Globus pallidus (tissue), 1 donor: ENCODE results near the gene JMJD8.
"Not testable (repeated sequence)": the region's sequence is repeated elsewhere in the genome, so short reads cannot be mapped to it uniquely, and the experiment has no call there.

Experiments used
- DNase-seq: peaks from one replicate; pipeline ENCODE4 v3.0.0-alpha.2; 2015; ENCODE audit warnings: low spot score

Gene JMJD8

DNA sequence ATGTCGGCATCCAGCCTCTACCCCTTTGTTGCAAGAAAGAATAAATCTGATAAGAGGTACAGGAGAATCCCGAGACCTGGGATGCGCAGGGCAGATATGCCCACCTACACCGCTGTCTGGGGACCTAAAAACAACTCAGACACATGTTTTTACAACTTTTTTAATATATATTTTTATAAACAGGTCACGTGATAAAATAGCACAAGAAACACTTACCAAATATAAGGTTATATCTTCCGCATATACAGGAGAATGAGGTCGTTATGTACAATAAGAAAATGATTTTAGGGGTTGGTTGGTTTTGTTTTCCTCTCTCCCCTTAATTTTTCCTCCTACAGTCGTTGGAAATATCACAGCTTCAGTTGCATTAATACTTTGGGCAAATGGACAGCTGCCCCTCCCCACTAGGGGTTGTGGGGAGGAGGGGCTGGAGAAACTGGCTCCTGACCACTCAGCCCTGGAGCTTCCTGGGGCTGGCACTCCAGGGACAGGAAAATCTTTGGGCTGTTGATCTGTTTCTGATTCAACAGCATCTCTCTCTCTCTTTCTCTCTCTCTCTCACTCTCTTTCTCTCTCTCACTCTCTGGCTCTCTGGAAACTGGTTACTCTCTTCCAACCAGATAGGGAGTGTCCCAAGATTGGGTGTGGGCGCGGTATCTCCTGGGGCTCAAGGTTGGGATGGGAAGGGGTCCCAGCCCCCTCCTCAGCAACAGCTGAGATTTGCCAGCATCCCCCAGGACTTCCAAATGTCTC is 8.4 kb upstream of the JMJD8 start:
- DNase-seq, result no peak

DNA sequence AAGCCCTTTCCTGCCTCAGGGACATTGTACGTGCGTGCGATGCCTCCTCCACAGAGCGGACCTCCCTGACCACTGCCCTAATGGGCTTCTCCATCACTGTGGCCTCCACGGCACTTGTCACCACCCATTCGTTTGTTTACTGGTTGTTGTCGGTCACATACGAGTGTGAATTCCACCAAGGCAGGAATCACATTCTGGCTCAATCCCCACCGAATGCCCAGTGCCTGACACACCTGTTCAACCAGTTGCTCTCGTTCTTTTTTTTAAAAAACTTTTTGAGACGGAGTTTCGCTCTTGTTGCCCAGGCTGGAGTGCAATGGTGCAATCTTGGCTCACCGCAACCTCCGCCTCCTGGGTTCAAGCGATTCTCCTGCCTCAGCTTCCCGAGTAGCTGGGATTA is 7.1 kb upstream of the JMJD8 start:
- DNase-seq, result not testable (repeated sequence)

DNA sequence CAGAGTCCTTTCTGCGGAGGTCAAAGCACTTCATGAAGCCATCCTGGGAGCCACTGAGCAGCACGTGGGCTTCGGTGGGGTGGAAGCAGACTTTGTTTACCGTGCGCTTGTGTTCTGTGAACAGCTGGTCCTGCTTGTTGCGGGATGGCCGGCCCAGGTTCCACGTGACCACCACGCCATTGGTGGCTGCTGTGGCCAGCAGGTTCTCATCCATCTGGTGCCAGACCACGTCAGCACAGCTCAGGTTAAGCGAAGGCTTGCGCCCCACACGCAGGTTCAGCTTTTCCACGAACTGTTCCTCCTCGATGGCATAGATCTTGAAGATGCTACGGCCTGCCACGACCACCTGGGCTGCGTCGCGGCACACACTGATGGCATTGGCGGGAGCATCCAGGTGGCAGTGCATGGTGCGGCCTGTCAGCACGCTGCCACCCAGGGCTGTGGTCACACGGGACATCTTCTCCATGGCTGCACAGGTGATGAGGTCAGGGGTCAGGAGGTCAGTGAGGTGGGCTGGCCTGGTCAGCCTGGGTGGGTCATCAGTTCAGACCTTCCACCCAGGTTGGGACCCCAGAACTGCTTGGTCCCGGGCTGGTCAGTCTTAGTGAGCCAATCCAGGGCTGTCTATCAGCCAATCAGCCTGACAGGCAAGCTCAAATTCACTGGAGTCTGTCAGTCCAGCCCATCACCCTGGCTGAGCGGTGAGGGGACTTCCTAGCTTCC is 5.2 kb upstream of the JMJD8 start:
- DNase-seq, result no peak

DNA sequence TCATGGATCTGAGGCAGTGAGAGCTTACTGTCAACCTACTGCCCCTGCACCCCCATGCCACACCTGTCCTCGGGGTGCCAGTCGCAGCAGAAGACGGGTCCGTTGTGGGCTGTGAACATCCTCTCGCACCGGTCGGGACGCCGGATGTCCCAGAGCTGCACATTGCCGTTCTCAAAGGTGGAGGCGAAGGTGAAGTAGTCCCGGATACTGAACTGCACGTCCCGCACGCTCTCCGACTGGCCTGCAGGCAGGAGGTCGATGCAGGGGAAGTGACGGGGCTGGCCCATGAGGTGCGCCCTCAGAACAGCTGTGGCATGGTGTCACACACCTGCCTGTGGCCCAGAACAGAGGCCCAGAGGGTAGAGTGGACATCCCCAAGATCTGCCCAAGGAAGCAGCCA is 3.4 kb upstream of the JMJD8 start:
- no peak for DNase-seq

DNA sequence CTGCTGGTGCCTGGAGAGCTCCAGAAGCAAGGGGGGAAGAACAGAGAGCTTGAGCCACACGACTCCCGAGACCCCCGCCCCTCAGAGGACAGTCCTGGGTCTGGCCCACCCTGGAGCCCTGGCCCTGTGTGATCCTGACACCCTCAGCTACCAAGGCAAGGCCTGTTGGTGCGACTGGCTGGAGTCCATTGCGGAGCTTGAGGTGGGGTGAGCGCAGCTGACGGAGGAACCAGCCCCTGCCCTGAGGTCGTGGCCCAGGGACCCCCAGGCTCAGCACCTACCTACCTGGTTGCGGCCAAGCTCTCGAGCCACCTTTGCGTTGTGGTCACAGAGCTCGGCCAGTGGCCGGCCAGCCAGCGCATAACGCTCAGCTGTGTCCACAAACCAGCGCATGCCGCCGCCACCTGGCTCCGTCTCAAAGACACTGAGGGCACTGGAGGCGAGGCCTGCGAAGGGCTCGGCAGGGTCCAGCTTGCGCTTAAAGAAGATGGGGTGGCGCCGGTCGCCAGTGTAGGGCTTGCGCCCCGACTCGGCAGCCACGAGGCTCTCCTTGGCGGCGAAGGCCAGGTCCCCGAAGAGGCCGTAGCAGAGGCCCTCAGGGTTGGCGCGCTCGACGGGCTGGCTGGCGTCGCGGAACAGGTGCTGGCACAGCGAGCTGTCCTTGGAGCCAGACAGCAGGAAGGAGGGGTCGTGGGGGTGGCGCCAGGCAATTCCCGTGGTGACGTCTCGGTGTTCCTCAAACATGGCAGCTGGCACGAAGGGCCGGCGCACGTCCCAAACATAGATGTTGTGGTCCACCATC is 2.5 kb upstream of the JMJD8 start:
- DNase-seq, result no peak

DNA sequence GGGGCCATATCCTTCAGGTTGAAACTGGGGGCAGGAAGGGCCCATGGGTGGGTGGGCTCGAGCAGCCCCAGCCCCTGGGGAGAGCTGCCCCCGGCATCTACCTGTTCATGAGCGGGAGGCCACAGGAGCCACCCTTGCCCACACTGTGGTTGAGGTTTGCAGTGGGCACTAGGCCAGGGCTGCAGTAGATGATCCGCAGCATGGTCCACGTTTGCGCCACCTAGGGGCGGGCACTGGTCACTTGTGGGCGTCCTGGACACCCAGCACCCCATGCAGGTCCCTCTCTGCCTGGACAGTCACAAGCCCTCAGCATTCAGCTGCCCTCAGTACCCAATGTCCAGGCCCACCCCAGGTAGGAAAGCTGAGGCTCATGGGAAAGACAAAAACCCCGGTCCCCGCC is 1.8 kb upstream of the JMJD8 start:
- no peak for DNase-seq

DNA sequence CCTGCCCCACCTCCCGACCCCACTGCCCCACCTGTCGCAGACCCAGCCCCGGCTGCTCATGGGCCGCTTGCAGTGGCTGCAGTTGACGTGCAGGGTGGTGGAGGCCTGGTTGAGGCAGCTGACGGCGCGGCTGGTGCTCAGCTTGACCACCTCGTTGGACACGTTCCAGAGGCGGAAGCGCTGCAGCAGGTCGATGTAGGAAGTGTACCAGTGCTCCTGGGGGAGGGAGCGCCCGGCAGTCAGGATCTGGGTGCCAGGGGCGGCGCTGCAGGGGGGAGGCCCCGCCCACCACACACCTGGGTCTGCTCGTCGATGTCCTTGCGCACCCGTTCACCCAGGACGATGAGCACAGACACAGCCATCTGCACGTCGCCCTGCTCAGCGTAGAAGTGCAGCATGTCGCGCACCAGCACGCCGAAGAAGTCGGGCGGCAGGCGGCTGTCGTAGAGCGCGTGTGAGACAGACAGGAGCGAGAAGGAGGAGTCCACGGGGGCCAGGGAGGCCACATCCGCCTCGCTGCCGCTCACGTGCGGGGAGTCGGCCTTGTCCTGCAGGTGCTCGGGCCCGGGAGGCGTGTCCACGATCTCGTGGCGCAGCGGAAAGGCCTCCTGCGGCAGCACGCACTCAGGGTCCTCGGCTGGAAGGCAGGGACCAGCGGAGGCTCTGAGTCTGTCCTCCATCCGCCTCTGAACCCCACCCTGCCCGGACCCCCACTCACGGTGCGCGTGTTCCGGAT is 995 bp upstream of the JMJD8 start:
- DNase-seq, result no peak

DNA sequence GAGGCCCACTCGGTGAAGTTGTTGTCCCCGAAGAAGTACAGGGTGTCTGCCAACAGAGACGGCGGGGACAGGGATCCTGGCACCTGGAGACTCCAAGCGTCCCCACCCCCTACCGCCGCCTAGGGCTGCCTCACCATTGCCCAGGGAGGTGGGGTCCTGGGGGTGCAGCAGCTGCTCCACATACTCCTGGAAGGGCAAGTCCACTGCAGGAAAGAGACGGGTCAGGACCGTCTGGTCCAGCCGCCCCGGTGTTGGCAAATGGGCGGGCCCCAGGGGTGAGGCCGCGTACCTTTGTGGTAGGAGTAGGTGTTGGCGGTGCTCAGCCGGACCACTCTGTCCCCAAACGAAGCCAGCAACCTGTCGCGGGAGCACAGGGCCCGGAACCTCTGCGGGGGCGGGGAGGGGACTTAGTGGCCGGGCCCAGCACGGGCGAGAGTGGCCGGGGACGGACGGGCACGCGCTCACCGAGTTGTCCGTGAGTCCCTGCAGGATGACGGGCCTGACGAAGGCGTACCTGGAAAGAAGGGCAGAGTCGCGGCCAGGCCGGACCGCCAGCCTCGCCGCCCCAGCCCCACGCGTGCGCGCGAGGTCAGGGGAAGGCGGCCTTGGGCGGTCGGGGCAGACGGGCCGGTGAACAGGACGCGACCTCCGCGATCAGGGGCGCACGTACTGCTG is 601 bp downstream of the JMJD8 start:
- no peak for DNase-seq

DNA sequence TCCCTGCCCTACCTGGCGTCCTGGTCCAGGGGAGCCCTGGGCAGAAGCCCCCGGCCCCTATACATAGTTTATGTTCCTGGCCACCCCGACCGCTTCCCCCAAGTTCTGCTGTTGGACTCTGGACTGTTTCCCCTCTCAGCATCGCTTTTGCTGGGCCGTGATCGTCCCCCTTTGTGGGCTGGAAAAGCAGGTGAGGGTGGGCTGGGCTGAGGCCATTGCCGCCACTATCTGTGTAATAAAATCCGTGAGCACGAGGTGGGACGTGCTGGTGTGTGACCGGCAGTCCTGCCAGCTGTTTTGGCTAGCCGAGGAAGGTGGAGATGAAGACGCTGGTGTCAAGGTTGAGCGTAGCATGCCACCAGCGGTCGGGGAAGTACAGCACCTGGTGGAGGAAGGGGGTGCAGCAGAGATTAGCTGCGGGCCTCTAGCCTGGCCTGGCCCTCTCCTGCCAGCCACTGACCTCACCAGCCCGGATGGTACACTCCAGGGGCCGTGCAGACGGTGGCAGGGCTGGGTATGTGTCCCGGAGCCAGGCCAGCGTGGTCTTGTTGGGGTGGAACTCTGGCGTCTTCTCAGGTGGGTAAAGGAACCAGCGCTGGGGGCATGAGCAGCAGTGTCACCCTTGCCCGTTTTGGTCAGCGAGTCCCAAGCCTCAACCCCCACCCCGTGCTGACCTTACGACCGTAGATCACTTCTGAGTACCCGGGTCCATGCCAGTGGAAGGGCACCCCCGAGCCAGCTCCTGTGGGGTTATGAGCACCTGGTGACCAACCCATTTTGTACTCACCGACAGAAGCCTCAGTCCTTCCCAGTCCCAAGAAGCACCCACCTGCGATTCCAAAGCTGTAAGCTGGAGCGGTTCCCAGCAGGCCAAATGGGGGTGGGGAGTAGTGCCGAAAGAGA is 1.4 kb downstream of the JMJD8 start:
- DNase-seq, result no peak

DNA sequence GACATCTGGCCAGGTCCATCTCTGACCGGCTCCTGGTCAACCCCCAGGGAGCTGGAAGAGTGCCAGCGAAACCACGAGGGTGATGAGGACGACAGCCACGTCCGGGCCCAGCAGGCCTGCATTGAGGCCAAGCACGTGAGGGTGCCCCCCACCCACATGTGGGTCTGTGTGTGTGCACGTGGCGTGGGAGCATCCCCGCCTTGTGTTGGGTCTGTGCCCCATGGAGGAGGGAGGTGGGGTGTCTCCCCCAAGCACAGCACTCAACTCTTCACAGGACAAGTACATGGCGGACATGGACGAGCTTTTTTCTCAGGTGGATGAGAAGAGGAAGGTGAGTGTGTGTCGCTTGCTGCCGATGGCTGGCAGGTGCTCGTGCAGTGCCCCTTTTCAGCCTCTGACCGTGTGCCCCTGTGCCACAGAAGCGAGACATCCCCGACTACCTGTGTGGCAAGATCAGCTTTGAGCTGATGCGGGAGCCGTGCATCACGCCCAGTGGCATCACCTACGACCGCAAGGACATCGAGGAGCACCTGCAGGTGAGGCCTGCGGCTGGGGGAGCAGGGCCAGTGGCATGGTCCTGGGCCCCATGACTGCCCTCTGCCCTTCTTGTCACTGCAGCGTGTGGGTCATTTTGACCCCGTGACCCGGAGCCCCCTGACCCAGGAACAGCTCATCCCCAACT is 2.2 kb downstream of the JMJD8 start:
- DNase-seq, result no peak

DNA sequence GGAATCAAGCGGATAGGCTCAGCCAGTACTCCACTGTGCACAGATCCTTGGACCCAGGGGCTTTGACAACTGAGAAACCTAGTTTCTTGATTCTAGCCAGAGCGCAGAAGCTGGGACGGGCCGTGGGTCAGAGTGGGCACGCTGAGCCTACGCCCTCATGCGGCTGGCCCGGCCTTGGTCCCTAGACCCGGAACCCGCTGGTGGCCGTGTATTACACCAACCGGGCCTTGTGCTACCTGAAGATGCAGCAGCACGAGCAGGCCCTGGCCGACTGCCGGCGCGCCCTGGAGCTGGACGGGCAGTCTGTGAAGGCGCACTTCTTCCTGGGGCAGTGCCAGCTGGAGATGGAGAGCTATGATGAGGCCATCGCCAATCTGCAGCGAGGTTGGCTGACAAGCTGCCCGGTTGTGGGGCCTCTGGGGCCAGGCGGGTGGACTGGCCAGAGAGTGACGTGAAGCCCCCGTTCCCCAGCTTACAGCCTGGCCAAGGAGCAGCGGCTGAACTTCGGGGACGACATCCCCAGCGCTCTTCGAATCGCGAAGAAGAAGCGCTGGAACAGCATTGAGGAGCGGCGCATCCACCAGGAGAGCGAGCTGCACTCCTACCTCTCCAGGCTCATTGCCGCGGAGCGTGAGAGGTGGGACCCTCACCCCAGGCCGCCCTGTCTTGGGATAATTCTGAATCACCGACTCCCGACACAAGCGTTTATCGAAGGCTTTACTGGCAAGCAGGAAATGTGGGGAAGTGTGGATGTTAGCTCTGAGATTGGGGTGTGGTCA is 3.0 kb downstream of the JMJD8 start:
- no peak for DNase-seq

DNA sequence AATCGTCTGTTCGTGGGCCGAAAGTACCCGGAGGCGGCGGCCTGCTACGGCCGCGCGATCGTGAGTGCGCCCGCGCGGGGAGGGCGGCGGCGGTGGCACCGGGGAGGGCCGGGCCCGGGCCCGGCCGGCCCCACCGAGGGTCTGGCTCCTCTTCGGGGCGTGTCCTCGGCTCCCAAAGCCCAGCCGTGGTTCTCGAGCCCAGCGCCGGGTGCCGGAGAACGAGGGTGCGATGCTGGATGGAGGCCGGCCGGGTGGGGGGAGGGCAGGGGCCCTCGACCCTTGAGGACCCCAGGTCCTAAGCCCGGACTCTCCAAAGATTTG is 3.5 kb downstream of the JMJD8 start:
- DNase-seq, result no peak

DNA sequence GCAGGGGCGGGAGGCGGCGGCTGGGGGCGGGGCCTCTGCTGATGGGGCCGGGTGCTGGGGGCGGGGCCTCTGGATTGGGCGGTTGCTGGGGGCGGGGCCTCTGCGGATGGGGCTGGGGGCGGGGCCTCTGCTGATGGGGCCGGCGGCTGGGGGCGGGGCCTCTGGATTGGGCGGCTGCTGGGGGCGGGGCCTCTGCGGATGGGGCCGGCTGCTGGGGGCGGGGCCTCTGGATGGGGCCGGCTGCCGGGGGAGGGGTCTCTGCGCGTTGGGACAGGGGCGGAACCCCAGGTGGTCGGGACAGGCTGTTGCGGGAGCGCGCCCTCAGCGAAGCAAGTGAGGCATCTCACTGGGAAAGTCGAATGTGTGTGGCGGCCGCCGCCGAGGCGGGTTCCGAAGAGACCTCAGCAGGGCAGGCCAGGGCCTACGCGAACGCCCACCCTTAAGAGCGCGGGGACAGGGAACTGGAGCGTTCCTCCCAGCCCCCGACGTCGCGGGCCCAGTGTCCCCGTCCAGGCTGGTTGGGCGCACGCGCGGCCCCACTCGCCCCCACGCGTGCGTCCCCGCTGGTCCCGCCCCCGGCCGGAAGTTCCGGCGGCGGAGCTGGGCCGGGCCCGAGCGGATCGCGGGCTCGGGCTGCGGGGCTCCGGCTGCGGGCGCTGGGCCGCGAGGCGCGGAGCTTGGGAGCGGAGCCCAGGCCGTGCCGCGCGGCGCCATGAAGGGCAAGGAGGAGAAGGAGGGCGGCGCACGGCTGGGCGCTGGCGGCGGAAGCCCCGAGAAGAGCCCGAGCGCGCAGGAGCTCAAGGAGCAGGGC is 4.1 kb downstream of the JMJD8 start, which contains the start of gene STUB1:
TSS of gene STUB1 (plus strand) at position 597 of the 811 bp plus-strand sequence. CDS start at position 713, 116 bp downstream.
- peak; percentile 85 for DNase-seq

DNA sequence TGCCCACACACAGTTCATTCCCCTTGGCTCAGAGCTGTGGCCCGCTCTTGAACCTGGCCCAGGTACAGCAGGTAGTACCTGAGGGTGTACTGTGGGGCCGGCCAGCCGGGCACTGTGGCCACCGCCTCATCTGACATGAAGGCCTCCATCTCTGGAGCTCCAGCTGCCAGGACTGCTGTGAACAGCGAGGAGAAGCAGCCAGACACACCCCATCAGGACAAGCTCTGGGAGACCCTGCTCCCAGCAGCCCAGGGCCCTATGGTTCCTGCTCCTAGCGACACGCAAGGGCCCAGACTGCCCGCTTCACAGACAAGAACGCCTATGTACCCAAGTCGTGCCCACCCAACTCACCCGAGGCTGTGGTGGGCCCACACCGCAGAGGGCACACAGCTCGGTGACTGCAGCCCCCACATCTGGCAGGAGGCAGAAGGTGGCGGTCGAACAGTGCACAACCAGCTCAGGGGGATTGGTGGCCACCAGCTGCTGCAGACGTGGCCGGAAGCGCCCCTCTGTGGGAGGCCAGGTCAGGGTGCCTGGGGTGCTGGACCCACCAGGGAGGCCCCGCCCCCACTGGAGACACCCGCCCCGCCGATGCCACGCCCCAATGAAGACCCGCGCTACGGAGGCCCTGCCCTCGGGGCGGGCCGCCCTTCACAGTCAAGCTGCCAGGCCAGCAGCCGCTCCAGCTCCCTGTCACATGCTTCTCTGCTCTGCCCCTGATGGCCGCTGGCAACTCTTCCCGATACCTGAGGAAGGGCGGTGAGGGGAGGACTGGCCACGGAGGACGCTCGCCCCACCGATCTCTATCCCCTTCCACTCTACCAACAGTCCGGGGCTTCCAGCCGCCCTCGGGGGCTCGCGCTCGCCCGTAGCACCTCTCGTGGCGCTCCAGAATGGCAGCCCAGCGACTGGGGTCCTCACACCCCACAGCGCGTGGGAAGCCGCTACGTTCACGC is 5.0 kb downstream of the JMJD8 start:
- peak; percentile 69 for DNase-seq

DNA sequence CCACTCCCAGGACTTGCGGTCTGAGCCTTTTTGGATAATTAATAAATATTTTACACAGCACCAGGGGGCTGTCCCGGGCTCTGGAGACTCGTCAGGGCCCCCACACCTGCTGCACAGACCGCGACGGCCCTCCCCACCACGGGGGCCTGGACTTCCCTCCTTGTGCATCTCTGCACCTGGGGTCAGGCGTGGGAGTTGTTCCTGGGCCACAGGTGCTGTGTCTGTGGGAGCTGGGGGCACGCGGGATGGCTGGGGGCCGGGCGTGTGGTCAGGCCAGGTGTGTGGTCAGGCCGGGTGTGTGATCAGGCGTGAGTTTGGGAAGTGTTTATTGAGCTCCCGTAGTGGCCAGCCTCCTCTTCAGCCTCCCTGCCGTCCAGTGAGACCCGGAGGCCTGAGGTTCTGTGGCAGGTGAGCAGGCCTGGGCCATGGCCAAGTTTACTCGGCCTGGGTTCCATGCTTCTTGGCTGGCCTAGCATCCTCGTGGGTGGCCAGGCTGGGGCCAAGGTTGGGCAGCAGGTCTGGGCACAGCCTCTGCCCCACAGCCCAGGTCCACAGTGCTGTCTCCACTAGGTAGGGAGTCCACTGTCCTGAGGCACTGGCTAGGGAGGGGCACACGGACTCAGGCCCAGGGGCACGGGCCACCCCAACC is 5.8 kb downstream of the JMJD8 start:
- no peak for DNase-seq

DNA sequence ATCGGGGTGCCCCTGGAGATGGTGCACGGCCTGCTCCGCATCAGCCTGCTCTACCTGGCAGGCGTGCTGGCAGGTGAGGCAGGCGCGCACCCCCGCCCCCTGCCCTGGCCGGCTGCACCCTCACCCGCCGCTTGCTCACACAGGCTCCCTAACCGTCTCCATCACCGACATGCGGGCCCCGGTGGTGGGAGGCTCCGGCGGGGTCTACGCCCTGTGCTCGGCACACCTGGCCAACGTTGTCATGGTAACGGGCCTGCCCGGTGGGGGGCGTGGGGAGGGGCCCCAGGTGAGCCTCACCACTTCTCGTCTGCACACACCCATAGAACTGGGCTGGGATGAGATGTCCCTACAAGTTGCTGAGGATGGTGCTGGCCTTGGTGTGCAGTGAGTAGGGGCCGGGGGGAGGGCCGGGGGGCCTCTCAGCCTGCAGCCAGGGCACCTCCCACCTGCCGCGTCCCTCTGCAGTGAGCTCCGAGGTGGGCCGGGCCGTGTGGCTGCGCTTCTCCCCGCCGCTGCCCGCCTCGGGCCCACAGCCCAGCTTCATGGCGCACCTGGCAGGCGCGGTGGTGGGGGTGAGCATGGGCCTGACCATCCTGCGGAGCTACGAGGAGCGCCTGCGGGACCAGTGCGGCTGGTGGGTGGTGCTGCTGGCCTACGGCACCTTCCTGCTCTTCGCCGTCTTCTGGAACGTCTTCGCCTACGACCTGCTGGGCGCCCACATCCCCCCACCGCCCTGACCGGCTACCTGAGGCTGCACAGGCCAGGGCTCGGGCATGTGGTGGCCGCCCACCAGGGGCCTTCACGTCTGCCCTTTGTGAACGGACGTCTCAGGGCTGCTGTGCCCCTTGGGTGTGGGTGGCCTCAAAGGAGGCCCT is 6.6 kb downstream of the JMJD8 start:
- no peak for DNase-seq
